ENCODE results near the gene LCNL1.

- TF ChIP-seq POLR2A (IDR thresholded peaks at IDR 0.05; ENCODE audit: low read length) (no peak), GATA1 (IDR thresholded peaks at IDR 0.05; ENCODE audit: low read depth, low read length) (no peak)
Observed at GRCh38 chr9:137034039-137034708, 51.4 kb downstream of the LCNL1 start.
